Hematopoietic multipotent progenitor cell treated with erythropoietin and hydrocortisone succinate and interleukin-3 and kit ligand, for 4 days (in vitro differentiated cells): Measurements from ENCODE around the gene POLDIP2.

Experiments
- DNase-seq: peaks from one replicate; pipeline ENCODE4 v3.0.0-alpha.2; 2015

Gene POLDIP2, protein sequence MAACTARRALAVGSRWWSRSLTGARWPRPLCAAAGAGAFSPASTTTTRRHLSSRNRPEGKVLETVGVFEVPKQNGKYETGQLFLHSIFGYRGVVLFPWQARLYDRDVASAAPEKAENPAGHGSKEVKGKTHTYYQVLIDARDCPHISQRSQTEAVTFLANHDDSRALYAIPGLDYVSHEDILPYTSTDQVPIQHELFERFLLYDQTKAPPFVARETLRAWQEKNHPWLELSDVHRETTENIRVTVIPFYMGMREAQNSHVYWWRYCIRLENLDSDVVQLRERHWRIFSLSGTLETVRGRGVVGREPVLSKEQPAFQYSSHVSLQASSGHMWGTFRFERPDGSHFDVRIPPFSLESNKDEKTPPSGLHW

DNA sequence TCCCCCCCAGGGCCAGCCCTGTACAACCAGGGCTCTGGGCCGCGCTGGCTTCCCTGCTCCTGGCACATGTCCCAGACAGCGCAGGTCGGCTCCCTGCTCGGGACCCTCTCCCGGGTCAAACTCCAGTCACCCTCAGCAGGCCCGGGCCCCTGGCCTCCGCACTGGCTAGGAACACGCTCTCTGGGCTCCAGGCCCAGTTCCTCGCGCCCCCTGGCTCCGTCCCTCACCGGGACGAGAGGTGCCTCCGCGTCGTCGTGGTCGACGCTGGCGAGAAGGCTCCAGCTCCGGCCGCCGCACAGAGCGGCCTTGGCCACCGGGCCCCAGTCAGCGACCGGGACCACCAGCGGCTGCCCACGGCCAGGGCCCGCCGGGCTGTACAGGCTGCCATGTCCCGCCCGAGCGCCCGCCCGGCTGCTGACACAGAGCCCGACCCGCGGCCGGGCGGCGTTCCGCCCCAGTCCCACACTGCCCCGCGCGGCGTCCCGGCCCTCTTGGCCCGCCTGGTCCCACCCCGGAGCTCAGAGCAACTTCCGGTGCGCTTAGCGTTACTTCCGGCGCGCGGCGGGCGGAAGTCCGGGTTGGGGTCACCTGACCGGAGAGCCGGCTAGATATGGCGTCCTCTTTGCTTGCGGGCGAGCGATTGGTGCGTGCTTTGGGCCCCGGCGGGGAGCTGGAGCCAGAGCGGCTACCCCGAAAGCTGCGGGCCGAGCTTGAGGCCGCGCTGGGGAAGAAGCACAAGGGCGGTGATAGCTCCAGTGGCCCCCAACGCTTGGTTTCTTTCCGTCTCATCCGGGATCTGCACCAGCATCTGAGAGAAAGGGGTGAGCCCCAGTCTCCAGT lies at the start of gene POLDIP2:
Gene POLDIP2, minus strand, starts transcription at position 467 of the 840 bp plus-strand sequence. Its CDS starts 79 bp downstream, at position 388.
- peak; percentile 98 for DNase-seq

DNA sequence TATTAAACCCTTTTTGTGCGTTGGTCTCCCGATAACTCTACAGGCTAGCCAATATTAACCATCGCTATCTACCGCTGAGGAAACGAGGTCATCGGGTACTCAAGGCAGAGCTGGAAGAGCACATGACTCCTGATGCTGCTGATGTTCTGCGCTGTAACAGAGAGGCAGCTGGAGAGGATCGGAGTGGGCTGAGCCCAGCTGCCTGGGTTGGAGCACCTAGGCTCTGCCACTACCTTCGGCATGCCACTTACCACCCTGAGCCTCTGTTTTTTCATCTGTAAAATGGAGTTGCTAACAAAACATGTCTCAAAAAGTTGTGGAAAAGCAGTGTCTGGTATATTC lies 49.1 kb upstream of the POLDIP2 start:
- peak; percentile 42 for DNase-seq

DNA sequence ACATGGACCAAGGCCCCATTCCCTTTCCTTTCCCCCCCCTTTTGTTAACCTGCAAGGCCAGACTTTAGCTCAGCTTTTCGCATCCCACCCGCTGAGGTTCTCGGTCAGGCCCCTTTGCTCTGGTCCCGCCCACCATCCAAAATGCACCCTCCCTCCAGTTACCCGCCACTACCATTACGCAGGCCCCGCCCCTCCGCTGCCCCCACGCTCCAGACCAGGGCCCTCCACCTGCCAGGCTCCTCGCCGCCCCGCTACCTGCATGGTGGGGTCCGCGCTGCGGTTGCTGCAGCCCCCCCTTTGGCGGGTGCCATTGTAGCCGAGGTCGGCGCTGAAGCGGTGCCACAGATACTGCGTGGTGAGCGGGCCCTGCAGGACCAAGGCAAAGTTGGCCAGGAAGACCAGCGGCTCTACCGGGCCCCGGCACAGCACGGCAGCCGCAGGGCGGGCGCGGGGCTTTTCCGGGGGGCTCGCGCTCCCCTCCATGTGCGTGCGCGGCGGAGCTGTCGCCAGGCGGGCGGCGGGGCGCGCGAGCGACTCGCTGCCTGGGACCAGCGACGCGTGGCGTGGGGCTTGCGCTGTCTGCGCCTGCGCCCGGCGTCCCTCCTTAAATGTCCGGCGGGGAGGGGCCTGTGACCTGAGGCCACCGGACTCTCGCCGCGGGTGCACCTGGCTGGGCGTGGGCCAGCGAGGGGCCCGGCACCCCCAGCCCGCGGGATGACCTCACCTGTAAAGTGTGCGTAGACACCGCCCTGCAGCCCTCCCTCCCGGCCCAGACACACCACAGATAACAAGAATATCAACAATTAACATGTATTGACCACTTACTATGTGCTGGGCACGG lies 48.5 kb upstream of the POLDIP2 start, which contains the start of gene SLC46A1:
Gene SLC46A1, minus strand, starts transcription at position 581 of the 841 bp plus-strand sequence. Its CDS starts 98 bp downstream, at position 483.
- peak; percentile 72 for DNase-seq

DNA sequence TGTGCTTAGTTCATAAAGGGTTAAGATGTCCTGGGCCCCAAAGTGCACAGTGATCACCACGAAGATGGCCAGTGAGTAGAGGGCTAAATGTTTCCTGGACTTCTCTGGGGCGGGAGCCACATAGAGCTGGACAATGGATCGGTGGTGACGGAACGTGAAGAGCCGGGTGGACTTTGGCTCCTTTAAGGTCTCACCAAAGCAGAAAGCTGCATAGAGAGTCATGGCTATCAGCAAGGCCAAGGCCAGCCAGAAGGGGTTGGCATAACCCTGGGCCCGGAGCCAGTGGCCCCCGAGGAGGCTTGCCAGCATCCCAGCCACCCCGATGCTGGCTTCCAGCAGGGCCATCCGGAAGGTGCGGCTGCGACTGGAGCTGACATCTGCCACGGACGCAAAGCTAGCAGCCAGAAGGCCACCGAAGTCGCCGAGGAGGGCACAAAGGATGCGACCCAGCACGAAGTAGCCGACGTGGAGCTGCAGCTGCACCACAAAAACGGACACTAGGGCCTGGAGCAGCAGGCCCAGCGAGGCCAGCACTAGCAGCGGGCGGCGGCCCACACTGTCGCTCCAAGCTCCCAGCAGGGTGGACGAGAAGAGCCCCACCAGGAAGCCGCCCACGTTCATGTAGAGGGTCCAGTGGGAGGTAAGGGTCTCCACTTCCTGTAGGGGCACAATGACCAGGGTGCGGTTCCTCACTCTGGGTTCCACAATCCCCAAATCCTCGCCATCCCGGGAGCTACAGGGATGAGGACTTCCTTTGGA lies 47.7 kb upstream of the POLDIP2 start:
- DNase-seq = no peak

DNA sequence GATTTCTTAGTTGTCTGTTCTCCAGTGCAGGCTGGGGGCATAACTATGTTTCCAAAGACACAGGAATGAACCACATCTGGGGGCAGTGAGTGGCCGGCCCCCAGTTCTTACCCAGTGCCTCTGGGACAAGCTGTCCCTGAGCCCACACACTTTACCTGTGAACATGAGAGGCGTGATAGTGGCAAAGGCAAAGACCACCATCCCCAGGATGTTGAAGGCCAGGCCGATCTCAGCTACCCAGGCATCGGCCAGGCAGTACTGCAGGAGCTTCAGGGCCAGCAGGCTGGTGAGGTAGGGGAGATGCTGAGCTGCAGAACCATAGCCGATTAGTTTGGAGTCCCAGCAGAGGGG lies 47.1 kb upstream of the POLDIP2 start:
- no peak for DNase-seq

DNA sequence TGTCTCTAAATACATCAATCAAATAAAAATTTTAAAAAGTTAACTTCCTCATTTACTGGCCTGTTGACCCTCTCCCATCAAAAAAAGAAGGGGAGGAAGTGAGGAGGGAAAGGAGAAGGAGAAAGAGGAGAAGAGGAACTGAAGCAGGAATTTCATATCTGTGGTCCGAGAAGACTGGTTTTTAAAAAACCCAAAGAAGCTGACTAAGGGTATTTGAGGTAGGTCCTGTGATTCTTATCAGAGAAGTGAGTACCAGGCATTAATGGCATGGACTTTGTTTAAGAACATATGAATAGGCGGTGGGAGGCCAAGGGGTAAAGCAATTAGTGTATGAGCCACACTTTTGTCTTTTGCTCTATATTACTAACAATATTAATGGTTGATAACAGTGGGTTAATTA lies 46.7 kb upstream of the POLDIP2 start:
- no peak for DNase-seq

DNA sequence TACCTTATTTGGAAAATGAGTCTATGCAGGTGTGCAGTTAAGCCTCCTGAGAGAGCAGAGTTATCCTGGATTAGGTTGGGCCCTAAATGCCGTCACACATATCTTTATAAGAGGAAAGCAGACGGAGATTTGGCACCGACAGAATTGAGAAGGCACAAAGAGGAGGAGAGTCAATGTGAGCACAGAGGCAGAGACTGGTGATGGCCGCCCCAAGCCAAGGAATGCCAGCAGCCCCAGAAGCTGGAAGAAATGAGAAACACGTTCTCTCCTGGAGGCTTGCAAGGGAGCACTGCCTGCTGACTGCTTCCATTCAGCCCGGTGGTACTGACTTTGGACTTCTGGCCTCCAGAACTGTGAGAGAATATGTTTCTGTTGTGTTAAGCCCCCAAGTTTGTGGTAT lies 45.5 kb upstream of the POLDIP2 start:
- DNase-seq = no peak

DNA sequence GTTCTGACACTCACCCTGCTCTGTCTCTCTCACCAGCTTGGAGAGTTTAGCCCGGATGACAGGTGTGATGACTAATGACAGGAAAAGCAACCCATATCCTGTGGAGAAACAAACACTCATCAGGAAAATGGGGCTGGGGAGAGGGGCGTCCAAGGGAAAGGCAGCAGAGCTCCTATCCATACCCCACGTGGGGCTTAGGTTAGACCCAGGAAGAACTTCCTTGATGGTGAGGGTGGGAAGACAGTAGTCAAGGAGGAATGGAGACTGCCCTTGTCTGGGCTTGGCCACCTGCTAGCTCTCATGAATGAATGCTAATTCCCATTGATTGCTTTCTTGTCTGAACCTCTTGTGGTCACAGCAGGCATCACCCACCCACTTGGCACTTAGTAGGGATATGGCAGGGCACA lies 44.9 kb upstream of the POLDIP2 start:
- DNase-seq = no peak

DNA sequence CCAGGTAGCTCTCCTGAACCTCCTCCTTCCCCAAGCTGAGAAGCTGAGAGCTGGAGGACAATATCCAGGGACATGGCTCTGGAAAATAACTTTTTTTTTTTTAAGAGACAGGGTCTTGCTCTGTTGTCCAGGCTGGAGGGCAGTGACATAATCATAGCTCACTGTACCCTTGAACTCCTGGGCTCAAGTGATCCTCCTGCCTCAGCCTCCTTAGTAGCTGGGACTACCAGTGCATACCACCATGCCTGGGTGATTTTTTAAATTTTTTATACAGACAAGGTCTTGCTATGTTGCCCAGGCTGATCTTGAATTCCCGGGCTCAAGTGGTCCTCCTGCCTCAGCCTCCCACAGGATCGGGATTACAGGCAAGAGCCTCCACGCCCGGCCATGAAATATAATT lies 42.5 kb upstream of the POLDIP2 start:
- DNase-seq = no peak

DNA sequence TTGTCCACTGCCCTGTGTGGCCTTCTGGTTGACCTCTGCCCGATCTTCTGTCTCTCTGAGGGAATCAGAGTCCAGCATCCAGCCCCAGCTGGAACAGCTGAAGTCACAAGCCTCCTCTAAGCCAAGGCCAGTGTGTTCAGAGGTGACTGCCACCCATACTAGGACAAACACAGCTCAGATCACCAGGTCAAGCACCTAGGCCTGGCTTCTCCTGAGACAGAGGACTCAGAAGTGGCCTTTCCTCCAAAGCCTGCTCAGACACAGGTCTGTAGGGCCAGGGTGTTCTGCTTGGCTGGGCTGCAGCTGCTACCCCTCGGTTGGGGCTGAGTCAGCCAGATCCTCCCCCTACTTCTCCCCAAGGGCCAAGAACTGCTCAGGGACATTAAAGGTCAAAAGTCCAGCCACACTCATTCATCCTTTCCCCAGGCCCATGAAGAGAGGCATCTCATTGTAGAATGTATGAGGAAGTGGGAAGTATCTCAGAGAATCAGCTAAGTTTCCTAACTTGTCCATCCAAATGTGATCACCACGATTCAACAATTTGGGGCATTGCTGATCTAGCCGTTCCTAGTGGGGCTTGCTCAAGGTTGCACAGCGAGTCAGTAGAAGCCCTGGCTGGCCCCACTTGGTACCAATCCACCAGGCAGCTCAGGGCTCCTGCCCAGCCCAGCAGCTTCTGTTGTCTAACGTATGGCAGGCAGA lies 41.1 kb upstream of the POLDIP2 start:
- DNase-seq = no peak

DNA sequence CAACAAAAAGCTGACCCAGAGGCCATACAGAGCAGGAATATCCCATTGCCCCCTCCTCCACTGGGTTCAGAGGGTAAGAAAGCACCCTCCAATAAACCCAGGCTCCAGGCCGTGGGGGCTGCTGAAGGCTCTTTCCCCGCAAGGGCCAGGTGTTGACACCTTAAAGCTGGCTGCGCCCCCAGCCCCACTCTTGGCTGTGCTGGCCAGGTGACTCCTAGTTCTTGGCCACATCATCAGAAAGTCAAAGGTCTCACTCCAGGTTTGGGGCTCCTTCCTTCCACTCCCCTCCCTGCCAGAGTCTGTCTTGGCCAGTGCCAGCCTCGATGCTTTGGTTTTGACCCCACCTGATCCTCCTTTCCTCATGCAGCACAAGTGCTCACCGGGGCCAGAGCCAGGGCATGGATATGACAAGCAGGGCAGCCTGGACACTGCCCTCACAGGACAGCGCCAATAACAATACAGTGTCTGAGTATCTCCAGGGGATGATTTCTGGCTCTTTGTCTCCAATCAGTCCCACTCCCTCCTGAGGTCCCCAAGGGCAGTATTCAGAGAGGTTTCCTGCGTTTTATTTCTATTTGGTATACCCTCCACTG lies 40.5 kb upstream of the POLDIP2 start:
- DNase-seq = no peak

DNA sequence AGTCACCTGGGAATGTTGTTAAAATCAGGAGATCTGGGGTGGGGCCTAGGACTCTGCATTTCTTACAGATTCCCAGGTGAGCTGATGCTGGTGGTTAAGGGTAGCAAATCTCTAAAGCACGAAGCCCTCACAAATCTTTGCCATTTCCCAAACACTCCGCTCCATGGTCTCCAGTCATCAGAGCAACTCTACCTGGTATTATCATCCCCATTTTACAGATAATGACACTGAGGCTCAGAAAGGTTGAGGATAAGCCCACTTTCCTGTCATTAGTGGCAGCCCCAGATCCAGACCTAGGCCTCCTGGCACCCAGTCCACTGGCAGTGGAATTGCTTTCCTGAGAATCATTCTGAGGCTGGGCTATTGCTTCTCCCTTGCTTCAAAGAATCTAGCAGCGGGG lies 39.9 kb upstream of the POLDIP2 start:
- no peak for DNase-seq

DNA sequence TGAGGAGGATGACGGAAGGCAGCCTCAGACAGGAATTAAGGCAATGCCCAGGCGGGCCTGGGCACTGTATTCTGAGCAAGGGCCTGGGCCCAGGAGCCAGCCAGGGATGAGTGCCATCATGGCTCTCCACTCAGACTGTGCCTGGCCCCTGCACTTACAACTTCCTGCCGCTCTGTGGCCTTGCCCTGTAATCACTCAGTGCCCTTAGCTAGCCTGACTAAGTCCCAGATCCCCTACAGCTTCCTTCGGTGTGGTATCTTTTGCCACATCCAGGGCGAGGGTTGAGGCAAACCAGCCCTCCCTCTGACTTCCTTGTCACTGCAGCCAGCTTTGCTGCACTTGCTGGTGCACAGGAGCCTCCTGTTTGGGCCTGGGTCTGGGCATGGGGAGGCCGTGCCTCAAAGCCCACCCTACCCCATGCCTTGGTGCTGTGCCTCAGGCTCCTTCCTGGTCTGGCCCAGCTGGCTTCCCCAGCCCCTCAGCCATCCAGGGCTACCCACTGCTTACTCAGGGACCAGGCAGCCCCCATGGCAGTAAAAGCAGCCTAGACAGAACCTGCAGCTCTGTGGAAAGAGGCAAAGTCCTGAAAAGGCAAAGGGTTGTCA lies 39.4 kb upstream of the POLDIP2 start:
- DNase-seq = peak; percentile 66

DNA sequence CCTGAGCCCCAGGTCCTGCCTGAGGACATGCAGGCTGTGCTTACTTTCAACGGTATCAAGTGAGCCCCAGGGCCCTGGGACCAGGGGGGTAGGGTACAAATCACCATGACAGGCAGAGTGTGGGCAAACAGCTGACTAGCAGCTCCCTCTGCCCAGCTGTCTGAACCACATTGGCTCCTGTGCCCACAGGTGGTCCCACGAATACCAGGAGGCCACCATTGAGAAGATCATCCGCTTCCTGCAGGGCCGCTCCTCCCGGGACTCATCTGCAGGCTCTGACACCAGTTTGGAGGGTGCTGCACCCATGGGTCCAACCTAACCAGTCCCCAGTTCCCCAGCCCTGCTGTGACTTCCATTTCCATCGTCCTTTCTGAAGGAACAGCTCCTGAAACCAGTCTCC lies 38.6 kb upstream of the POLDIP2 start:
- DNase-seq = no peak

DNA sequence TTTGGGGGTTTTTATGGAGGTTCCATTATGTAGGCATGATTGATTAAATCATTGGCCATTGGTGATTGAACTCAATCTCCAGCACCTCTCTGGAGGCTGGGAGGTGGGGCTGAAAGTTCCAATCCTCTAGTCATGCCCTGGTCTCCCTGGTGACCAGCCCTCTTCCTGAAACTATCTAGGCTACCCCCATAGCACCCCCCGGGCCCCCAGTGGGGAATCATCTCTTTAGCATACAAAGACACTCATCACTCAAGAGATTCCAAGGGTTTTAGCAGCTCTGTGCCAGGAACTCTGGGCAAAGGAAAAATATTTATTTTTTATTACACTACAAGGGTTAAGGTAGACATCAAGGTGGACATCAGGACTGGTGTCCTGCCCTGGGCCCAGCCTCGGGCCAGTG lies 38.1 kb upstream of the POLDIP2 start:
- no peak for DNase-seq

DNA sequence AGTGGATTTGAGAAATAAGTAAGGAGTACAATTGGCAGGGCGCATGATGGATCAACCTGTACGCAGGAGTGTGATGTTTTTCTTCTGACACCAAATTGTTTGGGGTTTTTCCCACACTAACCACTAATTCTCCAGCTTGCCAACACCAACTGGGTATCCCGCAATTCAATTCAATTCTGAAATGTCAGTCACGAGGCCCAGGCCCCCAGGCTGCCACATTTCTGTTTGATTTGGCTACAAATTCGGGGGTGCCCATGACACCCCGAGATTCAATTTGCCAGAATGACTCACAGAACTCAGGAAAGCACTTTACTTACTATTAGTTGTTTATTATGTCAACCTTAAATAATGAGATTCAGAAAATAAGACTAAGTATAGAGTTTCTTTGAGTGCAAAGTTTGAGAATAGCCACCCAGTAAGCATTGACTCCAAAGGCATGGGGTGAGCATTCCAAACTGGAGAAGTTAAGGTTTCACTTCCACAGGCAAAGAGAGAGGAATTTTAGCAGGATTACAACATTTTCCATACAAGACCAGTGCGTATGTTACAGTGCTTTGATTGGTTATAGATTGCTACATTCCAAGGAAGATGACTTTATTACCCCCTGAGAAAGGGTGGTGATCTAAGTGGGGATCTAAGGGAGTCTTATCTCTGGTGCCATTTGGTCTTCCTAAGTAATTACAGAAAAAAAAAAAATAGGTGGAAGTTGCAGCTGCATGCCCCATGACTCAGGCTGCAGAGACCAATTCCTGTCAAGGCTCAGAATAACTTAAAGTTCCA lies 37.2 kb upstream of the POLDIP2 start:
- DNase-seq = no peak

DNA sequence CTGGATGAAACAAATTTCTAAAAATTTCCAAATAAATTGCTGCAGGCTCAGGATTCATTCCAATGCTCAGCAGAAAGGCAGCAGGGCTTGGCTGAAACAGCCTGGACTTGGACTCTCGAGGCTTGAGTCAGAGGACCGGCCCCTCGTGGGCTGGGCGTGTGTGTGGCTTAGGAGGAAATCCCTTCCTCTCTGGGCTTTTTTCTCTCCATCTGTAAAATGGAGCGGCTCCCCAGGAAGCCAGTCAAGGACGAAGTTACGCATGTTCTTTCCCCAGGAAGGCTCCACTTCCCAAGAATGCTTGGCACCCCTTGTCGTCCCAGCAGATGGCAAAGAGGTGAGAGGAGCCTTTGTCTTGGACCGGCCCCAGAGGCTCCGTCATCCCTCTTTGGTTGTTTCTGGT lies 35.2 kb upstream of the POLDIP2 start:
- DNase-seq = no peak

DNA sequence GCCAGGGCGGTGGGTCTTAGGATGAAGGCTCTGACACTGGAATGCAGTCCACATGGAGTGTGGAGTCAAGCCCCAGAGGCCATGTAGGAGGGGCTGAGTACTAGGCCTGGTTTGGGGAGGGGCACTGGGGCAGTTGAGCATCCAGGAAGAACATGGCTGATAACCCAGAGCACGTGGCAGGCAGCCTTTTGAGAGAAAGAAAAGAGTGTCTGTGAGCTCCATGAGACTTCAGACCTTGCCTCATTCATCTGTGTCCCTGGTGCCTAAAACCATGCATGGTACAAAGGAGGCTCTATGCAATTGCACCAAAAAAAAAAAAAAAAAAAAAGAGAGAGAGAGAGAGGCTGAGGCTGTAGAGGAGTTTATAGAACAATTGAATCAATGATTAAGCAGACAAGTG lies 34.1 kb upstream of the POLDIP2 start:
- peak; percentile 16 for DNase-seq

DNA sequence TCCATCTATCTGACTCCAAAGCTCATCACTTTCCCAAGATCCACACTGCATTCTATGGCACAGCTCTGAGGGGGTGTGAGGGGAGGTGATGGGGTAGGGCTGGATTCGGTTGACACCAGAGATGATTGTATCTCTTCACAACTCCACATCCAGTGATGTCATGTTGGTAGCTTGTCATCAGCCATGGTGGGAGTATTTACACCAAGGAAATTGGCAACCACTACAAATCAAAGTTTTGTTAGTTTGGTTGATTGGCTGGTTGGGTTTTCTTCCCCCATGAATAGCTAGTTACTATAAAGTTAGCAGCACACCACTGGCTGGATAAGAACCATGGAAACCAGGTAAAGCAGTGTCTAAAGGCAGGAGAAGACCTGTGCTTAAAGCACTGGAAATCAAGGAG lies 33.7 kb upstream of the POLDIP2 start:
- no peak for DNase-seq

DNA sequence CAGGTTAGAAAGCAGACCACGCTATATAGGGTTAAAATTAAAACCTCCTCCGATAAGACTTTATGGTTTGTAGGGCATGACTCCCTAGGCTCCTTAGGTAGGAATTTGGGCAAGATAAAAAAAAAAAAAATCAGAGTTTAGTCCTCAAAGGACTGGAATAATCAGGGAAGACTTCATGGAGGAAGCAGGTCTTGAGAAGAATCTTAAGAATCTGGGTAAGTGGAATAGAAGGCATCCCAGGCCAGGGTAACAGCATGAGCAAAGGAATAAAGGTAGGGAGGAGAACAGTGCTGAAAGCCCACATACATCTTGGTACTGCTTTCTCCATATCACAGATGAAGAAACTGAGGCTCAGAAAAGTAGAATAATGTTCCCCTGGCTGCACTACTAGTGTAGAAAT lies 33.2 kb upstream of the POLDIP2 start:
- DNase-seq = no peak
